ENCODE data around the gene EYS. TPM values are rescaled to one million over a fixed set of nuclear protein-coding genes. Genes with fewer than 3 reads are reported as not detected.

EYS gene
- total RNA-seq, 2 experiments from 2014 or later: not detected

DNA sequence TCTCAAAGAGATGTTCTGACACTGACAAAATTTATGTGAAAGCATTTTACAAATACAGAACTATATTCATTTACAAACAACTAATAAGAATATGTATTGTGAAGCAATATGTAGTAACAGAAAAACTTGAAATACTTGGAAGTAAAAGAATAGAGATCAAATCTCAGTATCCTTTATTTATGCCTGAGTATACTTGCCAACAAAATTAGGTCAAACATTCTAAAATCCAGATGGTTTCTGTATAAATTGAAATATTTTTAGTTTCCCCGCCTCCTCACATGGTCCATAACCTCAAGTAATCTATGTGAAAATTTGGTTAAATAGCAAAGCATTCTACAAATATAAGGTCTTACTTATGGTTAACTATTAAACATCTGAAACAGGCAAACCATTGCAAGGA lies 545.4 kb downstream of the EYS start:
- ATAC-seq (ENCODE audit: poor library complexity) (no peak), DNase-seq (no peak)
- Mint-ChIP-seq H3K36me3 (ENCODE audit: low read depth) (no peaks in the 10 kb centered on the region), H3K27ac (no peak overlapping the region), H3K9me3 (peaks cover 8% of the 10 kb centered on the region), H3K4me1 (ENCODE audit: low read depth) (no peaks in the 10 kb centered on the region), H3K4me3 (no peak overlapping the region), H3K27me3 (no peaks in the 10 kb centered on the region)
- no peaks in the 10 kb centered on the region for H3K4me1 ChIP-seq (ENCODE audit: insufficient read depth, low read length)
- no peaks in the 10 kb centered on the region for H3K9me3 ChIP-seq (ENCODE audit: control insufficient read depth in 1 of 2, insufficient read depth in 1 of 2, low read length in 2 of 2)
- H3K27ac ChIP-seq (ENCODE audit: low read depth in 1 of 2, low read length in 2 of 2): no peak overlapping the region
- CTCF ChIA-PET: no interaction called here
- H3K27me3 ChIP-seq (ENCODE audit: control insufficient read depth in 1 of 2, insufficient read depth in 2 of 2, low read length in 2 of 2): no peaks in the 10 kb centered on the region
- intact Hi-C loops (cut with DNase I, micrococcal nuclease): no loop called here
- no peak overlapping the region for H3K4me3 ChIP-seq (ENCODE audit: low read length)
- POLR2A ChIA-PET: no interaction called here
- TF ChIP-seq, protein P1, sequence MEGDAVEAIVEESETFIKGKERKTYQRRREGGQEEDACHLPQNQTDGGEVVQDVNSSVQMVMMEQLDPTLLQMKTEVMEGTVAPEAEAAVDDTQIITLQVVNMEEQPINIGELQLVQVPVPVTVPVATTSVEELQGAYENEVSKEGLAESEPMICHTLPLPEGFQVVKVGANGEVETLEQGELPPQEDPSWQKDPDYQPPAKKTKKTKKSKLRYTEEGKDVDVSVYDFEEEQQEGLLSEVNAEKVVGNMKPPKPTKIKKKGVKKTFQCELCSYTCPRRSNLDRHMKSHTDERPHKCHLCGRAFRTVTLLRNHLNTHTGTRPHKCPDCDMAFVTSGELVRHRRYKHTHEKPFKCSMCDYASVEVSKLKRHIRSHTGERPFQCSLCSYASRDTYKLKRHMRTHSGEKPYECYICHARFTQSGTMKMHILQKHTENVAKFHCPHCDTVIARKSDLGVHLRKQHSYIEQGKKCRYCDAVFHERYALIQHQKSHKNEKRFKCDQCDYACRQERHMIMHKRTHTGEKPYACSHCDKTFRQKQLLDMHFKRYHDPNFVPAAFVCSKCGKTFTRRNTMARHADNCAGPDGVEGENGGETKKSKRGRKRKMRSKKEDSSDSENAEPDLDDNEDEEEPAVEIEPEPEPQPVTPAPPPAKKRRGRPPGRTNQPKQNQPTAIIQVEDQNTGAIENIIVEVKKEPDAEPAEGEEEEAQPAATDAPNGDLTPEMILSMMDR (IDR thresholded peaks at IDR 0.05): no peak
- H3K36me3 ChIP-seq (ENCODE audit: insufficient read depth, low read length): no peaks in the 10 kb centered on the region

DNA sequence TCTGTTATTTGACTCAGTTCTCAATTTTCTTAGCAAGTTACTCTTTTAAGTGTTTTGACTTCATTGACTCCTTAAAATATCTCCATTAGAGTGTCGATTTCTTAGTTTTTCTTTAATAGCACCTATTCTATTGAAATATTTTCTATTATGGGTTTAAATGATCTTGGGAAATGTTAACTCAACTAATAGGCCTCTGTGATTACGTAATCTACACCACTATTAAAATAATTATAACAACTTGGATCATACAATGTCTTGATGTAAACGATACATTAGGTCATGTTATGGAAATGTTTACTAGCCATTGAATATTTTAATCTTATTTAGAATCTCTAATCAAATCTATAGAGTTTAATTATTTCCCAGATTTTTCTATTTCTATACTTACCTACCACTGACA lies 550.0 kb downstream of the EYS start:
- Histone ChIP-seq H3K27ac (ENCODE audit: low read depth in 1 of 2, low read length in 2 of 2) (no peak overlapping the region), H3K4me3 (ENCODE audit: low read length) (no peak overlapping the region), H3K9me3 (ENCODE audit: control insufficient read depth in 1 of 2, insufficient read depth in 1 of 2, low read length in 2 of 2) (no peaks in the 10 kb centered on the region), H3K36me3 (ENCODE audit: insufficient read depth, low read length) (no peaks in the 10 kb centered on the region), H3K27me3 (ENCODE audit: control insufficient read depth in 1 of 2, insufficient read depth in 2 of 2, low read length in 2 of 2) (no peaks in the 10 kb centered on the region), H3K4me1 (ENCODE audit: insufficient read depth, low read length) (no peaks in the 10 kb centered on the region)
- CTCF ChIA-PET: no interaction called here
- Mint-ChIP-seq H3K9me3 (peaks cover 6% of the 10 kb centered on the region), H3K4me1 (ENCODE audit: low read depth) (no peaks in the 10 kb centered on the region), H3K4me3 (no peak overlapping the region), H3K36me3 (ENCODE audit: low read depth) (no peaks in the 10 kb centered on the region), H3K27ac (no peak overlapping the region), H3K27me3 (no peaks in the 10 kb centered on the region)
- TF ChIP-seq, protein P1 (IDR thresholded peaks at IDR 0.05): no peak
- ATAC-seq (ENCODE audit: poor library complexity) (no peak), DNase-seq (no peak)
- POLR2A ChIA-PET: no interaction called here
- intact Hi-C loops (cut with DNase I, micrococcal nuclease): no loop called here

DNA sequence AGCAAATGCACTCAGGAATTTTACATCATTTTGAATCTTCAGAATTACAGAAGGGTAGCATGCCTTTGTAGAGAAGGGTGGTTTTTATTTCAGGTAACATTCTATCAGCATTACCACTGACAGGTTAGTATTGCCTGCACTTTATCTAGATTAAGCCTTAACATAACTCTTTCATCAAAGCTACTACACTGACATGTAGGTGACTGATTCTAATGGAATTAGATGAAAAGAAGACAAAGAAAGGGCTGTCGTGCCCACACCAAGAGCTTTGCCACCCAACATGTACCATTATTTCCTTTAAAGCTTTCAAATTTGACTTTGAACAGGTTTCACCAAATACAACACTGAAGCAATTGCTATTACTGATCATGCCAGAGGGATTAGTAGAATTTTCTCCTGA lies 551.9 kb downstream of the EYS start:
- Mint-ChIP-seq H3K27ac (no peak overlapping the region), H3K27me3 (no peaks in the 10 kb centered on the region), H3K4me3 (no peak overlapping the region), H3K36me3 (ENCODE audit: low read depth) (no peaks in the 10 kb centered on the region), H3K4me1 (ENCODE audit: low read depth) (no peaks in the 10 kb centered on the region), H3K9me3 (peaks cover 6% of the 10 kb centered on the region)
- Histone ChIP-seq H3K27me3 (ENCODE audit: control insufficient read depth in 1 of 2, insufficient read depth in 2 of 2, low read length in 2 of 2) (no peaks in the 10 kb centered on the region), H3K9me3 (ENCODE audit: control insufficient read depth in 1 of 2, insufficient read depth in 1 of 2, low read length in 2 of 2) (no peaks in the 10 kb centered on the region), H3K4me3 (ENCODE audit: low read length) (no peak overlapping the region), H3K27ac (ENCODE audit: low read depth in 1 of 2, low read length in 2 of 2) (no peak overlapping the region), H3K36me3 (ENCODE audit: insufficient read depth, low read length) (no peaks in the 10 kb centered on the region), H3K4me1 (ENCODE audit: insufficient read depth, low read length) (no peaks in the 10 kb centered on the region)
- CTCF ChIA-PET: no interaction called here
- no peak for ATAC-seq (ENCODE audit: poor library complexity)
- no peak for DNase-seq
- TF ChIP-seq, protein P1 (IDR thresholded peaks at IDR 0.05): no peak
- POLR2A ChIA-PET: no interaction called here
- intact Hi-C loops (cut with DNase I, micrococcal nuclease): no loop called here
